ENCODE data around the gene SYCE3. TPM values are rescaled to one million over a fixed set of nuclear protein-coding genes. Genes with fewer than 3 reads are reported as not detected.

Gene SYCE3
- total and polyA plus RNA-seq, 8 donors, result 0.45 to 0.80 (median 0.63) TPM; not detected in 5

DNA sequence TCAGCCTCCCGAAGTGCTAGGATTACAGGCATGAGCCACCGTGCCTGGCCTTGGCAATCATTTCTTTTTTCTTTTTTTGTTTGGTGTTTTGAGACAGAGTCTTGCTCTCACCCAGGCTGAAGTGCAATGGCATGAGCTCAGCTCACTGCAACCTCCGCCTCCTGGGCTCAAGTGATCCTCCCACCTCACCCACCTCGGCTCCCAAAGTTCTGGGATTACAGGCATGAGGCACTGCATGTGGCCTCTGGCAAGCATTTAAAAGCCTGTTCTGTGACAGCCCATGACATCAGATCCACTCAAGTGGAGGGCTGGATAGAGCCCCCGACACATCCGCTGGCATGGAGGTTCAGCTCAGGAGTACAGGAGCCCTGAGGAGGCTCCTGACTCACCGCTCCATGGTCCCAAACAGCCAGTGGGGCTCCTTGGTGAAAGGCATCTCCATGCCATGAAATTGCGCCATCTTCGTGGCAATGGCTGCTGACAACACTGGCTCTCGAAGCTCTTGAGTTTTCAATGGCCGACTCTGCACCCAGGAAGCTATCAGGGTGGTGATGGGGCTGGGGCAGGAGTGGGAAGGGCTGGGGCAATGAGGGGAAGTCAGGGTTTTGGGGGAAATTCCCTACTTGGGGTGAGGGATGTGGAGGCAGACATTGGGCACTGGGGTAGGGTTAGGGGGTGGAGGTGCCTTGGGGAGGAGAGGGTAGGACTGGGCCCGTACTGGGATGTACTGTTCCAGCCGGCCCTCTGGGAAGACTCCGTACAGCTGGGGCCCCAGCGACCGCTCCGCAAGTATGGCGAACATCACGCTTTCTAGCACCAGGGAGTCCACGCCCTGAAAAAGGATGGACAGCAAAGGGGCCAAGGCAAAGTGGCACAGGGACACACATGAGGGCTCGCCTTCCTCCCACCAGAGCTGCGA lies 18.6 kb upstream of the SYCE3 start:
- peak in 2 of 6 donors; percentile 49 to 59 for DNase-seq
- H3K4me1 ChIP-seq, result peaks cover 0 to 10% (median 0%) of the 10 kb centered on the region in 3 donors
- H3K9me3 ChIP-seq, result no peaks in the 10 kb centered on the region
- ATAC-seq, result no peak
- H3K36me3 ChIP-seq, result no peaks in the 10 kb centered on the region
- TF ChIP-seq CTCF (IDR thresholded peaks at IDR 0.05), result no peak
- H3K27ac ChIP-seq, result no peak overlapping the region
- H3K4me3 ChIP-seq, result peak overlapping the region; percentile 70 to 91 (median 88)
- WGBS, 2 donors, result 86 to 93% methylated on average over 22 of the region's 22 CpGs
- intact Hi-C loops (cut with DNase I), result no loop called here
- H3K27me3 ChIP-seq, result no peaks in the 10 kb centered on the region
- no peak for FAIRE-seq

DNA sequence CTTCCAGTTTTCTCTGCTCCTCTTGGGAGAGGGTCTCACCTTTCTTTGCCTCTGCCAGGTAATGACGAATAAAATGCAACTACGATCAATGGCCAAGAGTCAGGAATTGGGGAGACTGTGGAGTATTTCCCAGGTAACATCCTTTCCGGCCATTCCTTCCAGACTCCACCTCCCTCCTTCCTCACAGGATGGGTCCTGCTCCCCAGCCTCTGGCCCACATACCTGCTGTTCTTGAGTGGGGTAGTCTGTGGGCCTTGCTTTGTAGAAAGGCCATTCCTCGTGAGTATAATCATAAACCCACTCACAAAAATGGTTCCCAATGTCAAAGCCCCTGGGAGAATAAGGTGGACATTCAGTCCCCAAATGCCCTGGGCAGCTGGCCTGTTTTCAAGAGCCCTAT lies 17.0 kb upstream of the SYCE3 start:
- Histone ChIP-seq H3K4me1 (peaks cover 0 to 10% (median 0%) of the 10 kb centered on the region in 3 donors), H3K27ac (no peak overlapping the region), H3K9me3 (no peaks in the 10 kb centered on the region), H3K4me3 (no peak overlapping the region), H3K27me3 (no peaks in the 10 kb centered on the region), H3K36me3 (no peaks in the 10 kb centered on the region)
- intact Hi-C loops (cut with DNase I), result no loop called here
- FAIRE-seq, result no peak
- ATAC-seq, result no peak
- DNase-seq, result no peak
- WGBS, 2 donors, result 93 to 94% methylated on average over 4 of the region's 4 CpGs
- TF ChIP-seq CTCF (IDR thresholded peaks at IDR 0.05), result no peak

GRCh38 chr22:50578776-50579310 lies 16.1 kb upstream of the SYCE3 start:
- intact Hi-C loops (cut with DNase I), result no loop called here
- ATAC-seq (no peak), FAIRE-seq (no peak), DNase-seq (no peak)
- Histone ChIP-seq H3K27me3 (no peaks in the 10 kb centered on the region), H3K27ac (no peak overlapping the region), H3K4me1 (peaks cover 0 to 10% (median 0%) of the 10 kb centered on the region in 3 donors), H3K9me3 (no peaks in the 10 kb centered on the region), H3K4me3 (no peak overlapping the region), H3K36me3 (no peaks in the 10 kb centered on the region)
- WGBS, 2 donors, result 74 to 77% methylated on average over 8 of the region's 8 CpGs
- no peak for TF ChIP-seq CTCF (IDR thresholded peaks at IDR 0.05)

DNA sequence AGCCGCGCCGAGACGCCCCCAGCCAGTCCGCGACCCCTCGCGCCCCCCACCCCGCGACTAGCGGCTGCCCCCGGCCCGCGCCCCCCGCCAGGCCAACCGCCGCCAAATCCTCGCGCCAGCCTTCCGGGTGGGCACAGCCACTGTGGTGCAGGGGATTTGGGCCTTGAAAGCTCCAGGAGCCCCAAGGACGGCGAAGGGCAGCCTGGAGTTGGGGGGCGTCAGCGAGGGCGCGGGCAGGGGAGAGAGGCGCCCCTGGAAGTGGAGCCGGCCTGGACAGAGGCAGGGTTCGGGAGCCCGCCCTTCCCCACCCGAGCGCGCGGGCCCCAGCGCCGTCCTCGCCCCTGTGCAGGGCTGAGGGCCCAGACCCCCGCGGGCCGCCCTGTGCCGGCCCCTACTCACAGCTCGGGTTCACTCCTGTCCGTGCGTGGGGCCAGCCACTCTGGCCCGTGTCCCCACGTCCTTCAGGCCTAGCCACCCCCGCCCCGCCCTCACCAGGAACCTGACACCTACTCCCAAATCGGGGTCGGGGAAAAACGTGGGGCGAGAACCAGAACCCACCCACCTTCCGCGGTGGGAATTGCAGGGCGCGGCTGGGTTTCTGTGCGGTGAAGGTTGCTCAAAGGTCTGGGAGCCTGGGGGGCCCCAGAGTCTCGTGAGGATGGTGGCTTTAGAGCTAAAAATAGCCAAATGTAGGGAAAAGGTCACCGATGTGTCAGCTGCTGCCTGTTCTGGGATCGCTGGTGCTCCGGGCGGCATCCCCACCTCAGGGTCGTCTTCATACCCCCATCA lies 15.5 kb upstream of the SYCE3 start, which contains the start of gene CPT1B:
Gene CPT1B (minus strand): TSS at position 441 of the 789 bp plus-strand sequence. CDS start 512 bp downstream, outside the sequence.
- Histone ChIP-seq H3K4me3 (no peak within 1 kb of the TSS), H3K4me1 (peaks cover 0 to 4% (median 0%) of the 10 kb centered on the region in 3 donors), H3K27me3 (no peaks in the 10 kb centered on the region), H3K36me3 (no peaks in the 10 kb centered on the region), H3K27ac (no peak within 1 kb of the TSS), H3K9me3 (no peaks in the 10 kb centered on the region)
- 44 to 46% methylated on average over 54 to 63 of the region's 63 CpGs for WGBS, 2 donors
- intact Hi-C loops (cut with DNase I), result no loop called here
- FAIRE-seq (no peak), DNase-seq (peak in 1 of 6 donors; percentile 72), ATAC-seq (no peak)
- no peak for TF ChIP-seq CTCF (IDR thresholded peaks at IDR 0.05)

Data from pancreas (tissue), 10 donors.